Measurements from ENCODE around the gene WWC1. TPM values are rescaled to one million over a fixed set of nuclear protein-coding genes. Genes with fewer than 3 reads are reported as not detected.

Gene WWC1
- total and polyA plus RNA-seq, 12 donors = 0.10 to 5.8 (median 0.55) TPM

DNA sequence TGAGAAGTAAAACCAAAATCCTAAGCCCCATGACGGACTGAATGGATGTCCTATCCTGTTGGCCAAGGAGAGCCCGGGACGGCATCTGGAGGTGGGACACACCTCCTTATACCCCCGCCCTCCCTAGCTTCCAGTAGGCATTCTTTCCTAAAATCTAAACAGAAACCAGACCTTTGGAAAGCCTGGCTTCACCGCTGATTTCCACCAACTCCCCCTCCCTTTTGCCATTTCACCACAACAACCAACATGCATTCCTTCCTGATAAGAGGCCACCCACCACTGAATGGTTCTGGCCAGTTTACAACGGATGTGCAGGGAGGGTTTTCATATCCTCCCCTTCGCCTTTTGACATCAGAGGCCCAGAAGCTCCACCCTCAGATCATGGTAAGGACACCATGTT, 185.6 kb downstream of the WWC1 start:
- Histone ChIP-seq H3K27me3 (no peaks in the 10 kb centered on the region), H3K4me1 (replicated peaks in 1 of 2) (no peaks in the 10 kb centered on the region), H3K4me3 (no peak overlapping the region), H3K9me3 (replicated peaks in 1 of 3) (no peaks in the 10 kb centered on the region), H3K27ac (no peak overlapping the region), H3K36me3 (replicated peaks in 1 of 2) (no peaks in the 10 kb centered on the region)
- 48 to 61% (median 49%) methylated on average over 7 of the region's 7 CpGs for WGBS, 4 donors
- DNase-seq = no peak
- intact Hi-C loops (cut with DNase I) = no loop called here
- no peak for TF ChIP-seq POLR2A (IDR thresholded peaks at IDR 0.05)
- TF ChIP-seq, protein P1, sequence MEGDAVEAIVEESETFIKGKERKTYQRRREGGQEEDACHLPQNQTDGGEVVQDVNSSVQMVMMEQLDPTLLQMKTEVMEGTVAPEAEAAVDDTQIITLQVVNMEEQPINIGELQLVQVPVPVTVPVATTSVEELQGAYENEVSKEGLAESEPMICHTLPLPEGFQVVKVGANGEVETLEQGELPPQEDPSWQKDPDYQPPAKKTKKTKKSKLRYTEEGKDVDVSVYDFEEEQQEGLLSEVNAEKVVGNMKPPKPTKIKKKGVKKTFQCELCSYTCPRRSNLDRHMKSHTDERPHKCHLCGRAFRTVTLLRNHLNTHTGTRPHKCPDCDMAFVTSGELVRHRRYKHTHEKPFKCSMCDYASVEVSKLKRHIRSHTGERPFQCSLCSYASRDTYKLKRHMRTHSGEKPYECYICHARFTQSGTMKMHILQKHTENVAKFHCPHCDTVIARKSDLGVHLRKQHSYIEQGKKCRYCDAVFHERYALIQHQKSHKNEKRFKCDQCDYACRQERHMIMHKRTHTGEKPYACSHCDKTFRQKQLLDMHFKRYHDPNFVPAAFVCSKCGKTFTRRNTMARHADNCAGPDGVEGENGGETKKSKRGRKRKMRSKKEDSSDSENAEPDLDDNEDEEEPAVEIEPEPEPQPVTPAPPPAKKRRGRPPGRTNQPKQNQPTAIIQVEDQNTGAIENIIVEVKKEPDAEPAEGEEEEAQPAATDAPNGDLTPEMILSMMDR (IDR thresholded peaks at IDR 0.05) = no peak

DNA sequence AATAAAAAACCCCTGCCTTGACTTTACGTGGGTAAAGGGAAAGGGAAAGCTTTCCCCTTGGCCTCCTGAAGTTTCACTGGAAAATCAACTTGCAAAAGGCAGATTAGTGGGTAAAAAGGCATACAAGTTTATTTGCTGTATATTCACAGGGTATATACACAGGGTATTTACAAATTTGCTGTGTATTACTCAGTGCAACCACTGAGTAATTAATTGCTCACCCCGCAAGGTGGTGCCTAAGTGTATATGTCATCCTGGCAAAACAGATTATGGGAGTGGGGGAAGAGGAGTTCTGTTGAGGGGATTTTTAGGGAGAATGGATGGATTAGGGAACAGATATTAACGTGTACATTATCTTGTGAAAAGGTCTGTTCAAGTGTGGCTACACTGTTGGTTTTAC, 187.7 kb downstream of the WWC1 start:
- no peak for DNase-seq
- H3K27me3 ChIP-seq = no peaks in the 10 kb centered on the region
- H3K4me3 ChIP-seq = no peak overlapping the region
- no peaks in the 10 kb centered on the region for H3K9me3 ChIP-seq (replicated peaks in 1 of 3)
- WGBS, 4 donors = 62 to 82% (median 76%) methylated on average over 3 of the region's 3 CpGs
- no peaks in the 10 kb centered on the region for H3K4me1 ChIP-seq (replicated peaks in 1 of 2)
- no peak for TF ChIP-seq POLR2A (IDR thresholded peaks at IDR 0.05)
- TF ChIP-seq, protein P1 (IDR thresholded peaks at IDR 0.05) = no peak
- no peak overlapping the region for H3K27ac ChIP-seq
- intact Hi-C loops (cut with DNase I) = no loop called here
- H3K36me3 ChIP-seq (replicated peaks in 1 of 2) = no peaks in the 10 kb centered on the region

DNA sequence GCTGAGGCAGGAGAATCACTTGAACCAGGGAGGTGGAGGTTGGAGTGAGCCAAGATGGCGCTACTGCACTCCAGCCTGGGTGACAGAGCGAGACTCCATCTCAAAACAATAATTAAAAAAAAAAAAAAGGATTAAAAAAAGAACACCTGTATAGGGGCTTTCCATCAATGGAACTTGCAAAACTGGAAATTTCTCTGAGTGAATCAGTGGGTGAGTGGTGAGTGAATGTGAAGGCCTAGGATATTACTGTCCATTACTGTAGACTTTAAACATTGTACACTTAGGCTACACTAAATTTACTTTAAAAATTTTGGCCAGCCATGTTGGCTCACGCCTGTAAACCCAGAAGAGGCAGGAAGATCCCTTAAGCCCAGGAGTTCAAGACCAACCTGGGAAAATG, 189.2 kb downstream of the WWC1 start:
- Histone ChIP-seq H3K9me3 (replicated peaks in 1 of 3) (no peaks in the 10 kb centered on the region), H3K4me3 (no peak overlapping the region), H3K27ac (no peak overlapping the region), H3K27me3 (no peaks in the 10 kb centered on the region), H3K36me3 (replicated peaks in 1 of 2) (no peaks in the 10 kb centered on the region), H3K4me1 (replicated peaks in 1 of 2) (no peaks in the 10 kb centered on the region)
- 78 to 93% (median 90%) methylated on average over 3 of the region's 3 CpGs for WGBS, 4 donors
- intact Hi-C loops (cut with DNase I) = no loop called here
- TF ChIP-seq, protein P1 (IDR thresholded peaks at IDR 0.05) = no peak
- TF ChIP-seq POLR2A (IDR thresholded peaks at IDR 0.05) = no peak
- no peak for DNase-seq

DNA sequence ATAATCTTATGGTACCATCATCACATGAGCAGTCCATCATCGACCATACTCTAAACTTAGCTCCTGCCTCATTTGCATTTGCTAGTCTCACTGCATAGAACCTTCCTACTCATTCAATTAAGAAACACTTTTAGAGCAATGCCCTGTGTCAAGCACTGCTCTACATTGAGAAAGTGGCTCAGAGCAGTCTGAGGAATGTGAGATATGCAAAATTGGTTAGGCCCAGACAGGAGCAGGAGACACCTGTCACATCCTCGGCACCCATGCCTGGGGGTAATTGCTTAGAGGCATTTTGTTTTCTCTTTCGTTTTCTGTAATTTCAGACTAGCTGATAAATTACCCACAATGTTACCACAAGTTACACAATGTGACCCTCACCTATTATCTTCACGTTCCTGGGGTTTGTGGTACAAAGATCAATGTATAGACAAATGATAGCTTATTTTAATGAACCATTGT, 189.9 kb downstream of the WWC1 start:
- Histone ChIP-seq H3K27ac (no peak overlapping the region), H3K9me3 (replicated peaks in 1 of 3) (no peaks in the 10 kb centered on the region), H3K27me3 (no peaks in the 10 kb centered on the region), H3K4me1 (replicated peaks in 1 of 2) (no peaks in the 10 kb centered on the region), H3K36me3 (replicated peaks in 1 of 2) (no peaks in the 10 kb centered on the region), H3K4me3 (no peak overlapping the region)
- no peak for DNase-seq
- no peak for TF ChIP-seq POLR2A (IDR thresholded peaks at IDR 0.05)
- TF ChIP-seq, protein P1 (IDR thresholded peaks at IDR 0.05) = no peak
- WGBS, 4 donors = 47 to 62% (median 56%) methylated on average over 4 of the region's 4 CpGs
- intact Hi-C loops (cut with DNase I) = no loop called here

All from adrenal gland (tissue), 12 donors.